Adrenal gland (tissue), 5 donors: ENCODE measurements around the gene NUAK1.

Experiments used
- CTCF ChIP-seq, 6 experiments: fragments of 450-650 bp in 4 of 6; fragments of 200-600 bp in 2 of 6; sonication (generic) in 1 of 6; IDR thresholded peaks; 1 replicate in 5 of 6; 2 replicates in 1 of 6; pipeline versions ENCODE4 v1.5.1 to v1.8.0; 2016 to 2021; ENCODE audit warnings: antibody characterized with exemption in 6 of 6, mild to moderate bottlenecking in 2 of 6, moderate library complexity in 1 of 6
- POLR2A ChIP-seq, 2 donors: fragments of 450-650 bp; IDR thresholded peaks; one replicate each; pipeline ENCODE4 v1.6.1; 2017; ENCODE audit warnings: antibody characterized with exemption in 2 of 2, mild to moderate bottlenecking in 2 of 2, moderate library complexity in 1 of 2
- donor health status: DM: no; HTN: no; CAD: no.

- TF ChIP-seq CTCF (IDR thresholded peaks at IDR 0.05) (no peak), POLR2A (IDR thresholded peaks at IDR 0.05) (no peak)
Observed at GRCh38 chr12:106022568-106023012, 116.2 kb downstream of the NUAK1 start.
